ENCODE measurements around the gene SLC10A1.

SLC10A1 gene

DNA sequence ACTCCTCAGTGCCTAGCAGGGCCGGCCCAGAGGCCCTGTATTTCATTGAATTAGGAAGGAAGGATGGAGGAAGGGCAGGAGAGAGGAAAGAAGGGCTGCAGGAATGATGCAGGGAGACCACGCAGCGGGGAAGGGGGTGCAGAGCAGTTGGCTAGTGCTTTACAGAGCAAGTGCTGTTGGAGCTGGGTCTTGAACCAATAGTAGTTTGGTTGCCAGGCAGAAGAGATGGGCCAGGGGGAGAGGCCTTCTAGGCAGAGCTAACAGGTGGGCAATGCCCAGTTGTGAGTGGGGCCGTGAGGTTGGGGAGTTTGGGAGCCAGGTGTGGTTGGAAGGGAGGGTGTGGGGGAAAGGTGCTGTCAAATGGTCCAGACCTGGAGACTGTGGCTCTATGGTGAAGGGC, 69.2 kb downstream of the SLC10A1 start:
- TF ChIP-seq POLR2A (IDR thresholded peaks at IDR 0.05; ENCODE audit: low read depth, low read length), result no peak
- TF ChIP-seq TAF1 (IDR thresholded peaks at IDR 0.05; ENCODE audit: low read depth, low read length), result no peak
- TF ChIP-seq SPI1 (IDR thresholded peaks at IDR 0.05; ENCODE audit: low read depth, low read length), result no peak
- no peak for TF ChIP-seq POLR2AphosphoS5 (IDR thresholded peaks at IDR 0.05; ENCODE audit: low read depth, low read length)
- no peak for TF ChIP-seq POU2F2 (IDR thresholded peaks at IDR 0.05; ENCODE audit: low read depth, low read length)
- TF ChIP-seq PAX5 (IDR thresholded peaks at IDR 0.05; ENCODE audit: insufficient read depth, low read length, severe bottlenecking), result no peak
- FAIRE-seq (no peak), DNase-seq (ENCODE audit: insufficient read length, low spot score) (no peak)

DNA sequence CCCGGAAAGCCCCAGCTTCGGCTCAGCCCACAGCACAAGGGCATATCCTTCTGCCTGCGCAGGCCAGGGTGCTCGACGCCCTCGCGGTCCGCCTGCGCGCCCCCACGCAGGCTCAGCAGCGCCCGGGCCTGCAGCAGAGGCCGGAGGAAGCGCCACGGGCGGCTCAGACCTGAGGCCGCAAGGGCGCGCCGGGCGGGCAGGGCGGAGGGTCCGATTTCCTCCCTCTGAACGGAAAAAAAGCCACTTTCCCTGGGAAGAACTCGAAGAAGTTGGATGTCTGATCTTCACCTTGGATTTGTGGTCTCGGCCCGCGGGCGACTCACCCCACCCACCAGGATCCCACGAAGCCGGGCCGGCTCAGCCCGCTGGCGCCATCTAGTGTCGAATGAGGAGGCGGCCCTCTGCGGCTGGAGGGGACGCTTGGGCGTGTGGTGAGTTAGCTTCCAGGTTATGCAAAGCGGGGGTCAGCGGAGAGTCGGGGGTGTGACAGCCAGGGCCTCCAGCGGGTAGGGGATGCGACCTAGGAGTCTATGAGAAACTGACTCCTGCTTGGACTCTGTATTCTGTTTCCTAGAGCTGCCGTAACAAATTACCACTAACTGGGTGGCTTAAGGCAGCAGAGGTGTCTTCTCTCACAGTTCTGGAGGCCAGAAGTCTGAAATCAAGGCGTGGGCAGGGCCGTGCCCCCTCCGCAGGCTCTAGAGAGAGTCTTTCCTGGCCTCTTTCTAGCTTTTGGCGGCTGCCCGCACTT, 70.1 kb downstream of the SLC10A1 start:
- FAIRE-seq (peak; percentile 87), DNase-seq (ENCODE audit: insufficient read length, low spot score) (peak; percentile 82)
- no peak for TF ChIP-seq POLR2AphosphoS5 (IDR thresholded peaks at IDR 0.05; ENCODE audit: low read depth, low read length)
- no peak for TF ChIP-seq TAF1 (IDR thresholded peaks at IDR 0.05; ENCODE audit: low read depth, low read length)
- TF ChIP-seq POU2F2 (IDR thresholded peaks at IDR 0.05; ENCODE audit: low read depth, low read length), result peak; percentile 91
